Neural progenitor cell (in vitro differentiated cells): ENCODE measurements around the gene CDCA8. TPM values are rescaled to one million over a fixed set of nuclear protein-coding genes. Genes with fewer than 3 reads are reported as not detected.
A peak's percentile ranks its signal among the peaks of the same experiment; 100 is the strongest.
"Not testable (repeated sequence)": the region's sequence is repeated elsewhere in the genome, so short reads cannot be mapped to it uniquely, and the experiment has no call there.

ENCODE experiments used
- DNase-seq: peaks from one replicate; pipeline ENCODE4 v3.0.0-alpha.2; 2016; ENCODE audit warnings: low spot score
- H2AFZ ChIP-seq: fragments of 200-600 bp; sonication (generic); replicated peaks from 2 replicates; pipeline ENCODE4 v1.6.1; 2016; ENCODE audit warnings: antibody characterized with exemption
- H3F3A ChIP-seq: fragments of 200-600 bp; sonication (generic); 2 replicates; pipeline ENCODE4 v1.6.1; 2016; ENCODE audit warnings: antibody characterized with exemption, low read depth
- H3K27ac ChIP-seq: fragments of 200-600 bp; sonication (generic); 2 replicates; pipeline ENCODE4 v1.5.1; 2016; ENCODE audit warnings: mild to moderate bottlenecking
- H3K27me3 ChIP-seq: fragments of 200-600 bp; sonication (generic); 2 replicates; pipeline ENCODE4 v1.6.1; 2016; ENCODE audit warnings: mild to moderate bottlenecking, moderate library complexity
- H3K36me3 ChIP-seq: fragments of 200-600 bp; sonication (generic); 2 replicates; pipeline ENCODE4 v1.5.1; 2016
- H3K4me1 ChIP-seq: fragments of 200-600 bp; sonication (generic); 2 replicates; pipeline ENCODE4 v1.6.1; 2016; ENCODE audit warnings: mixed run types
- H3K4me2 ChIP-seq: fragments of 200-600 bp; sonication (generic); 2 replicates; pipeline ENCODE4 v1.6.1; 2016
- H3K4me3 ChIP-seq: fragments of 200-600 bp; sonication (generic); 2 replicates; pipeline ENCODE4 v1.5.1; 2016
- H3K79me2 ChIP-seq: fragments of 200-600 bp; sonication (generic); 2 replicates; pipeline ENCODE4 v1.6.1; 2016; ENCODE audit warnings: low read depth
- H3K9ac ChIP-seq: fragments of 200-600 bp; sonication (generic); 2 replicates; pipeline ENCODE4 v1.6.1; 2016
- H3K9me3 ChIP-seq: fragments of 200-600 bp; sonication (generic); 2 replicates; pipeline ENCODE4 v1.5.1; 2016; ENCODE audit warnings: low read depth
- H4K20me1 ChIP-seq: fragments of 200-600 bp; sonication (generic); 2 replicates; pipeline ENCODE4 v1.6.1; 2016; ENCODE audit warnings: low read depth
- H3K27ac Mint-ChIP-seq: 3 replicates; pipeline ENCODE4 v1.8.0; 2021; ENCODE audit warnings: mixed read lengths
- H3K27me3 Mint-ChIP-seq: 2 replicates; pipeline ENCODE4 v1.8.0; 2022; ENCODE audit warnings: low read depth, mild to moderate bottlenecking, inconsistent platforms, moderate library complexity, mixed read lengths; ENCODE audit not compliant: insufficient read depth
- H3K36me3 Mint-ChIP-seq: 3 replicates; pipeline ENCODE4 v1.8.0; 2021; ENCODE audit warnings: mixed read lengths
- H3K4me1 Mint-ChIP-seq: 3 replicates; pipeline ENCODE4 v1.8.0; 2021; ENCODE audit warnings: mixed read lengths
- H3K4me3 Mint-ChIP-seq: 3 replicates; pipeline ENCODE4 v1.8.0; 2021; ENCODE audit warnings: mild to moderate bottlenecking, moderate library complexity, mixed read lengths
- H3K9me3 Mint-ChIP-seq: 3 replicates; pipeline ENCODE4 v1.8.0; 2020; ENCODE audit warnings: mixed read lengths
- EZH2 ChIP-seq: fragments of 200-600 bp; sonication (generic); IDR thresholded peaks from 2 replicates; pipeline ENCODE4 v1.6.1; 2017; ENCODE audit warnings: antibody characterized with exemption, mild to moderate bottlenecking, moderate library complexity
- EZH2phosphoT487 ChIP-seq: fragments of 200-600 bp; sonication (generic); IDR thresholded peaks from 2 replicates; pipeline ENCODE4 v1.6.1; 2017; ENCODE audit warnings: antibody characterized with exemption
- total RNA-seq: library from RNA; depleted of rRNA; stranded (reverse); fragments of >200 nt; gene quantifications from 2 replicates; pipeline ENCODE4 v1.2.3, GENCODE V29; 2015; ENCODE audit warnings: low replicate concordance
- TF ChIP-seq, protein P1 (sequence below): fragments of 200-600 bp; sonication (generic); IDR thresholded peaks from 2 replicates; pipeline ENCODE4 v1.5.1; 2017; ENCODE audit warnings: antibody characterized with exemption, mild to moderate bottlenecking

The CDCA8 gene
- total RNA-seq, 1 donor from 2014 or later: 49.3 TPM

GRCh38 chr1:37685722-37686121 is 6.6 kb upstream of the CDCA8 start:
- H3K4me3 ChIP-seq: no peak overlapping the region
- Mint-ChIP-seq H3K4me1 (peaks cover 26% of the 10 kb centered on the region), H3K4me3 (no peak overlapping the region), H3K36me3 (peaks cover 14% of the 10 kb centered on the region), H3K27me3 (peaks cover 6% of the 10 kb centered on the region), H3K9me3 (no peaks in the 10 kb centered on the region), H3K27ac (no peak overlapping the region)
- peaks cover 12% of the 10 kb centered on the region for H3F3A ChIP-seq
- H4K20me1 ChIP-seq: no peaks in the 10 kb centered on the region
- H3K27me3 ChIP-seq: no peaks in the 10 kb centered on the region
- H3K27ac ChIP-seq: no peak overlapping the region
- peaks cover 24% of the 10 kb centered on the region for H3K79me2 ChIP-seq
- peaks cover 6% of the 10 kb centered on the region for H3K36me3 ChIP-seq
- peaks cover 9% of the 10 kb centered on the region for H3K4me1 ChIP-seq
- H2AFZ ChIP-seq: no peak overlapping the region
- TF ChIP-seq, protein P1, sequence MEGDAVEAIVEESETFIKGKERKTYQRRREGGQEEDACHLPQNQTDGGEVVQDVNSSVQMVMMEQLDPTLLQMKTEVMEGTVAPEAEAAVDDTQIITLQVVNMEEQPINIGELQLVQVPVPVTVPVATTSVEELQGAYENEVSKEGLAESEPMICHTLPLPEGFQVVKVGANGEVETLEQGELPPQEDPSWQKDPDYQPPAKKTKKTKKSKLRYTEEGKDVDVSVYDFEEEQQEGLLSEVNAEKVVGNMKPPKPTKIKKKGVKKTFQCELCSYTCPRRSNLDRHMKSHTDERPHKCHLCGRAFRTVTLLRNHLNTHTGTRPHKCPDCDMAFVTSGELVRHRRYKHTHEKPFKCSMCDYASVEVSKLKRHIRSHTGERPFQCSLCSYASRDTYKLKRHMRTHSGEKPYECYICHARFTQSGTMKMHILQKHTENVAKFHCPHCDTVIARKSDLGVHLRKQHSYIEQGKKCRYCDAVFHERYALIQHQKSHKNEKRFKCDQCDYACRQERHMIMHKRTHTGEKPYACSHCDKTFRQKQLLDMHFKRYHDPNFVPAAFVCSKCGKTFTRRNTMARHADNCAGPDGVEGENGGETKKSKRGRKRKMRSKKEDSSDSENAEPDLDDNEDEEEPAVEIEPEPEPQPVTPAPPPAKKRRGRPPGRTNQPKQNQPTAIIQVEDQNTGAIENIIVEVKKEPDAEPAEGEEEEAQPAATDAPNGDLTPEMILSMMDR: no peak
- TF ChIP-seq EZH2: no peak
- no peak for TF ChIP-seq EZH2phosphoT487
- DNase-seq: no peak
- no peak overlapping the region for H3K9ac ChIP-seq
- H3K4me2 ChIP-seq: no peak overlapping the region
- no peaks in the 10 kb centered on the region for H3K9me3 ChIP-seq

- not testable (repeated sequence) for DNase-seq, H3K27ac ChIP-seq, H3K4me2 ChIP-seq, H3K9me3 ChIP-seq, H3K9me3 Mint-ChIP-seq, H3K27ac Mint-ChIP-seq, H4K20me1 ChIP-seq, H3K36me3 Mint-ChIP-seq, H3K9ac ChIP-seq, H3K27me3 ChIP-seq, H3K4me3 ChIP-seq, H2AFZ ChIP-seq, H3K27me3 Mint-ChIP-seq, H3K4me3 Mint-ChIP-seq, H3F3A ChIP-seq, H3K36me3 ChIP-seq
- H3K4me1 ChIP-seq: peaks cover 16% of the 10 kb centered on the region
- peaks cover 27% of the 10 kb centered on the region for H3K79me2 ChIP-seq
- H3K4me1 Mint-ChIP-seq: peaks cover 29% of the 10 kb centered on the region
These were observed 4.6 kb upstream of the CDCA8 start for GRCh38 chr1:37687764-37688163.

DNA sequence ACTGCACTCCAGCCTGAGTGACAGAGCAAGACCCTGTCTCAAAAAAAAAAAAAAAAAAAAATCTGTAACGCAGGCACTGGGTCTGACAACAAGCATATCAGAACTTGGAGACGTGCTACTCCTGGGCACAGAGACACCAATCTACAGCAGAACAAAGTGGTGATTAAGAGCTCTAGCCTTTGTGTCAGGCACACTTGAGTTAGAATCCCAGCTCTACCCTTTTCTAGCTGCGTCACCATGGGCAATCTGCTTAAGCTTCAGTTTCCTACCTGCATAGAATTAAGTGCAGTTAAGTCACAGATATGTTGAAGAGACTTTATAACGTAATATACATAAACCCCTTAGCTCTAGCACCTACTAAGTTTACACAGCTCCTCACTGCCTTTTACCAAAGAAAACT is 3.4 kb upstream of the CDCA8 start:
- Histone ChIP-seq H3K4me2 (peak overlapping the region; percentile 84), H3K36me3 (no peaks in the 10 kb centered on the region), H3K27ac (no peak overlapping the region), H3F3A (no peaks in the 10 kb centered on the region), H3K4me3 (peak overlapping the region; percentile 95), H3K4me1 (peaks cover 20% of the 10 kb centered on the region), H3K27me3 (no peaks in the 10 kb centered on the region), H3K9me3 (no peaks in the 10 kb centered on the region), H2AFZ (no peak overlapping the region), H3K79me2 (peaks cover 39% of the 10 kb centered on the region), H3K9ac (peak overlapping the region; percentile 75), H4K20me1 (no peaks in the 10 kb centered on the region)
- H3K4me3 Mint-ChIP-seq: peak overlapping the region; percentile 98
- H3K4me1 Mint-ChIP-seq: peaks cover 29% of the 10 kb centered on the region
- no peaks in the 10 kb centered on the region for H3K9me3 Mint-ChIP-seq
- TF ChIP-seq EZH2: no peak
- no peak for TF ChIP-seq EZH2phosphoT487
- TF ChIP-seq, protein P1: no peak
- peaks cover 10% of the 10 kb centered on the region for H3K27me3 Mint-ChIP-seq
- DNase-seq: no peak
- no peak overlapping the region for H3K27ac Mint-ChIP-seq
- peaks cover 9% of the 10 kb centered on the region for H3K36me3 Mint-ChIP-seq

- Histone ChIP-seq H3K9ac (peak overlapping the region; percentile 6), H3K36me3 (peaks cover 8% of the 10 kb centered on the region), H3K9me3 (no peaks in the 10 kb centered on the region), H3K4me3 (peak overlapping the region; percentile 95), H3K4me2 (peak overlapping the region; percentile 87), H3F3A (no peaks in the 10 kb centered on the region), H3K4me1 (peaks cover 20% of the 10 kb centered on the region), H3K27ac (no peak overlapping the region), H4K20me1 (no peaks in the 10 kb centered on the region), H3K27me3 (no peaks in the 10 kb centered on the region), H2AFZ (peak overlapping the region; percentile 65), H3K79me2 (peaks cover 49% of the 10 kb centered on the region)
- Mint-ChIP-seq H3K4me1 (peaks cover 33% of the 10 kb centered on the region), H3K27ac (peak overlapping the region; percentile 91), H3K27me3 (peaks cover 7% of the 10 kb centered on the region), H3K36me3 (peaks cover 7% of the 10 kb centered on the region), H3K9me3 (no peaks in the 10 kb centered on the region), H3K4me3 (peak overlapping the region; percentile 98)
- peak; percentile 49 for DNase-seq
- no peak for TF ChIP-seq EZH2phosphoT487
- no peak for TF ChIP-seq EZH2
- TF ChIP-seq, protein P1: no peak
These were observed 729 bp upstream of the CDCA8 start for GRCh38 chr1:37691497-37692077.
